Measurements from ENCODE around the gene WNT7B.

The WNT7B gene

GRCh38 chr22:45977003-45977411 lies at the start of gene WNT7B:
WNT7B (minus strand) TSS chr22:45977162; CDS start chr22:45976754, 408 bp downstream.
- Histone ChIP-seq H3K9ac (no peak within 1 kb of the TSS), H3K9me3 (no peaks in the 10 kb centered on the region)
- no peak for TF ChIP-seq Cebpa-rat (IDR thresholded peaks at IDR 0.05)

GRCh38 chr22:46025973-46026898 lies 49.3 kb upstream of the WNT7B start:
- H3K4me1 ChIP-seq: no peaks in the 10 kb centered on the region
- H4K20me1 ChIP-seq: no peaks in the 10 kb centered on the region
- no peak for TF ChIP-seq Cebpa-rat (IDR thresholded peaks at IDR 0.05)
- no peaks in the 10 kb centered on the region for H3K36me3 ChIP-seq
- H3K9ac ChIP-seq: no peak overlapping the region
- H3K4me2 ChIP-seq: no peak overlapping the region
- peaks cover 63% of the 10 kb centered on the region for H3K27me3 ChIP-seq
- H3K4me3 ChIP-seq: no peak overlapping the region
- H3K27ac ChIP-seq: no peak overlapping the region
- H3K9me3 ChIP-seq: no peaks in the 10 kb centered on the region

More at GRCh38 chr22:45977003-45977411, at the start of gene WNT7B:
- H3K27me3 ChIP-seq: peaks cover 66% of the 10 kb centered on the region
- peak within 1 kb of the TSS; percentile 71 for H3K4me3 ChIP-seq
- peaks cover 52% of the 10 kb centered on the region for H3K4me1 ChIP-seq
- H3K4me2 ChIP-seq: peak within 1 kb of the TSS; percentile 92
- H3K27ac ChIP-seq: no peak within 1 kb of the TSS
- peaks cover 63% of the 10 kb centered on the region for H4K20me1 ChIP-seq
- H3K36me3 ChIP-seq: no peaks in the 10 kb centered on the region

GRCh38 chr22:46025225-46025972 lies 48.4 kb upstream of the WNT7B start:
- Histone ChIP-seq H3K4me2 (no peak overlapping the region), H3K27ac (no peak overlapping the region), H3K9ac (no peak overlapping the region), H4K20me1 (no peaks in the 10 kb centered on the region), H3K4me1 (no peaks in the 10 kb centered on the region), H3K4me3 (no peak overlapping the region), H3K9me3 (no peaks in the 10 kb centered on the region), H3K36me3 (no peaks in the 10 kb centered on the region), H3K27me3 (peaks cover 63% of the 10 kb centered on the region)
- TF ChIP-seq Cebpa-rat (IDR thresholded peaks at IDR 0.05): no peak

- Histone ChIP-seq H3K36me3 (no peaks in the 10 kb centered on the region), H3K4me1 (peaks cover 2% of the 10 kb centered on the region; the same call in 1 of the 2 replicates), H3K27ac (no peak overlapping the region), H3K4me2 (no peak overlapping the region), H3K4me3 (no peak overlapping the region), H3K9ac (no peak overlapping the region), H4K20me1 (no peaks in the 10 kb centered on the region), H3K9me3 (no peaks in the 10 kb centered on the region), H3K27me3 (peaks cover 57% of the 10 kb centered on the region)
- TF ChIP-seq Cebpa-rat (IDR thresholded peaks at IDR 0.05): no peak
These were observed 47.3 kb upstream of the WNT7B start for GRCh38 chr22:46024136-46024840.

- Histone ChIP-seq H3K27ac (no peak overlapping the region), H3K9me3 (no peaks in the 10 kb centered on the region), H3K9ac (no peak overlapping the region), H3K27me3 (peaks cover 52% of the 10 kb centered on the region), H3K36me3 (no peaks in the 10 kb centered on the region), H3K4me3 (no peak overlapping the region), H3K4me1 (peaks cover 5% of the 10 kb centered on the region), H4K20me1 (no peaks in the 10 kb centered on the region), H3K4me2 (no peak overlapping the region)
- no peak for TF ChIP-seq Cebpa-rat (IDR thresholded peaks at IDR 0.05)
These were observed 46.6 kb upstream of the WNT7B start for GRCh38 chr22:46023558-46023981.

DNA sequence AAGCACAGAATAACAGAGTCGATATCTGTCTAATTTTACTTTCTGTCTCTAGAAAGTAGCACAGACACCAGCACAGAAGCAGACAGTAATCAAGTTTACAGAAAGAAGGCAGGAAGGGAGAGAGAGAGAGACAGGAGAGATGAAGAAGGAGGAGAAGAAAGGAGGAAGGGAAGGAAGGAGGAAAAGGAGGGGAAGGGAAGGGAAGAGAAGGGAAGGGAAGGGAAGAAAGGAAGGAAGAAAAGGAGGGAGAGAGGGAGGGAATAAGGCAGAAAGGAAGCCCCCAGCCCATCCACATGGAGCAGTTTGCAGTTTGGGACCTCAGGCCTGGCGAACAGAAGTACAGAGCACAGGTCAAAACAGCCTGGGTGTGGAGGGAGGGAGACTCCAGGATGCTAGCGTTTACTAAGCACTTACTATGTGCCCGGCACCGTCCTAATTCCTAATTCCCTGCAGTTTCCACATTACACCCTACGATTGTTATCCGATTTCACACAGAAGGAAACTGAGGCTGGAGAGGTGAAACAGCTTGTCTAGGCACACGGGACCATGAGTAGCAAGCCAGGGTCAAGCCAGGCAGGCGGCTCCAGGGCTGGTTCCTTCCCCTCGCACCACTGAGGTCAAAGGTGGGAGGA lies 46.0 kb upstream of the WNT7B start:
- Histone ChIP-seq H3K36me3 (no peaks in the 10 kb centered on the region), H3K4me1 (peaks cover 5% of the 10 kb centered on the region), H3K4me3 (no peak overlapping the region), H3K9ac (no peak overlapping the region), H4K20me1 (no peaks in the 10 kb centered on the region), H3K27me3 (peaks cover 47% of the 10 kb centered on the region), H3K9me3 (peaks cover under 1% of the 10 kb centered on the region; the same call in 1 of the 2 replicates), H3K27ac (no peak overlapping the region), H3K4me2 (no peak overlapping the region)
- no peak for TF ChIP-seq Cebpa-rat (IDR thresholded peaks at IDR 0.05)

GRCh38 chr22:46021577-46021976 lies 44.6 kb upstream of the WNT7B start:
- peaks cover 5% of the 10 kb centered on the region for H3K4me1 ChIP-seq
- peaks cover 5% of the 10 kb centered on the region; the same call in 1 of the 2 replicates for H3K9me3 ChIP-seq
- peaks cover 32% of the 10 kb centered on the region for H3K27me3 ChIP-seq
- H4K20me1 ChIP-seq: no peaks in the 10 kb centered on the region
- H3K27ac ChIP-seq: no peak overlapping the region
- no peak overlapping the region for H3K4me3 ChIP-seq
- no peaks in the 10 kb centered on the region for H3K36me3 ChIP-seq
- TF ChIP-seq Cebpa-rat (IDR thresholded peaks at IDR 0.05): no peak
- no peak overlapping the region for H3K4me2 ChIP-seq
- H3K9ac ChIP-seq: no peak overlapping the region

DNA sequence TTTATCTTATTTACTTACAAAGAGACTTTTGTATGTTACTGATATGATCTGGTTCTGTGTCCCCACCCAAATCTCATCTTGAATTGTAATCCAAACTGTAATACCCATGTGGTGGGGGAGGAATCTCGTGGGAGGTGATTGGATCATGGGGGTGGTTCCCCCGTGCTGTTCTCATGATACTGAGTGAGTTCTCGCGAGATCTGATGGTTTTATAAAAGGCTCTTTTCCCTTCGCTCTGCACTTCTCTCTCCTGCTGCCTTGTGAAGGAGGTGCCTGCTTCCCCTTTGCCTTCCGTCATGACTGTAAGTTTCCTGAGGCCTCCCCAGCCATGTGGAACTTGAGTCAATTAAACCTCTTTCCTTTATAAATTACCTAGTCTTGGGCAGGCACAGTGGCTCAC lies 42.4 kb upstream of the WNT7B start:
- Histone ChIP-seq H3K27me3 (peaks cover 12% of the 10 kb centered on the region), H3K4me2 (no peak overlapping the region), H3K9me3 (peaks cover 5% of the 10 kb centered on the region; the same call in 1 of the 2 replicates), H3K36me3 (no peaks in the 10 kb centered on the region), H3K4me1 (peaks cover 13% of the 10 kb centered on the region), H3K9ac (no peak overlapping the region), H3K27ac (no peak overlapping the region), H3K4me3 (no peak overlapping the region), H4K20me1 (no peaks in the 10 kb centered on the region)
- TF ChIP-seq Cebpa-rat (IDR thresholded peaks at IDR 0.05): no peak

DNA sequence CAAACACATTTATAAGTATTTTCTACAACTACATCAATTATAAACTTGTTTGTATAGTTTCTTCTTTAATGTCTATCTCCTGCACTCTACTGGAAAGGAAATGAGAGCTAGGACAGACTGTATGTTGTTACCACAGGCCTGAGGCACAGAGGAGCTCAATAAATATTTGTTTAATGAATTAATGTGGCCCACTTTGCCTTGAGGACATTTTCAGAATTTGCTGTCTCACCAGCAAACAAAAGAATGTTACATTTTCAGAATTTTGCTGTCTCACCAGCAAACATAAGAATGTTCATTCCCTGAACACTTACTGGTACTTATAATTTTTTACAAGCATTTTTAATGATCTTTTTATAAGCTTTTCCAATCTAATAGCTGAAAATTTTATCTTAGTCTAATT lies 41.9 kb upstream of the WNT7B start:
- no peak overlapping the region for H3K27ac ChIP-seq

More for the DNA sequence above, 41.9 kb upstream of the WNT7B start:
- H3K4me2 ChIP-seq: no peak overlapping the region
- no peak for TF ChIP-seq Cebpa-rat (IDR thresholded peaks at IDR 0.05)
- peaks cover 17% of the 10 kb centered on the region for H3K4me1 ChIP-seq
- no peak overlapping the region for H3K4me3 ChIP-seq
- peaks cover 7% of the 10 kb centered on the region for H3K27me3 ChIP-seq
- H3K36me3 ChIP-seq: no peaks in the 10 kb centered on the region
- H3K9me3 ChIP-seq: peaks cover 5% of the 10 kb centered on the region; the same call in 1 of the 2 replicates
- no peaks in the 10 kb centered on the region for H4K20me1 ChIP-seq
- H3K9ac ChIP-seq: no peak overlapping the region

Measured in BLaER1 (cell line).